GM21447 (cell line): ENCODE data around the gene MGAT1.
"Not testable (repeated sequence)": the region's sequence is repeated elsewhere in the genome, so short reads cannot be mapped to it uniquely, and the experiment has no call there.

Source experiments
- ATAC-seq: cut with Tn5 transposase; IDR thresholded peaks from one replicate; pipeline ENCODE4 v1.9.1; 2021; ENCODE audit not compliant: unreplicated experiment

MGAT1 gene

DNA sequence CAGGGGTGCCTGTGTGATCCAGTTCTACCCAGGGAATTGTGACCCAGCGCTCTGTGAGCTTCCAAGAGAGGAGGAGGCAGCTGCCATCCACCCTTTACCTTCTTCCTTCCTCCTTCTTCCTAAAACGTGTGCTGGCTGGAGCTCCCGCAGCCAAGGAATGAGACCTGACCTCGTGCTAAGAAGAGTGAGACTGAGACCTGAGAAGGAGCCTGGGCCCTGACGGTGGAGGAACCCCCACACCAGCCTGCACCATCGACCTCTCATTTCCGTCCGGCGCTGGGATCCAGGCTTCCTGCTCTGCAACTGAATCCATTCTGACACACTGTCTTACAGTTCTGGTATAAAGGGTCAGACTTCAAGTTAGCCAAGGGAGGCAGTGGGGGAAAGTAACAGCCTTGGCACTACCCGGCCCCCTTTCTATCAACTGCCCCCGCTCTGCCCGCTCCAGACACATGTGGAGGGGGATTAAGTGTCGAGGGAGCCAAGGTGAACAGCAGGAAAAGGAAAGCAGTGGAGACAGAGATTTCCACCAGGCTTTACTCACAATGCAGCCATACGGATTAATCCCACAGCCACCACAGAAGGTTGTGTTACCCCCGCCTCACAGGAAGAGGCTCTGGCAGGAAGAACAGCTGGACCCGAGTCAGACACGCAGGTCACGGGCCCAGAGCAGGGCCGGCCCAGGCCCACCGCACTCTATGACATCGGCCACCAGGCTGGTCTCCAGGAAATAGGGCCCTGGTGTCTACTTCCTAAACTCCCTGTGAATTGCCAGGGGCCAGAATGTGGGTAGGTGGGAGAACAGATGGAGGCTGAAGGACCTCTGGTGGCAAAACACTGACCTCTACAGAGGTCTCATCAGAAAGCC is 15.8 kb downstream of the MGAT1 start:
- no peak for ATAC-seq

DNA sequence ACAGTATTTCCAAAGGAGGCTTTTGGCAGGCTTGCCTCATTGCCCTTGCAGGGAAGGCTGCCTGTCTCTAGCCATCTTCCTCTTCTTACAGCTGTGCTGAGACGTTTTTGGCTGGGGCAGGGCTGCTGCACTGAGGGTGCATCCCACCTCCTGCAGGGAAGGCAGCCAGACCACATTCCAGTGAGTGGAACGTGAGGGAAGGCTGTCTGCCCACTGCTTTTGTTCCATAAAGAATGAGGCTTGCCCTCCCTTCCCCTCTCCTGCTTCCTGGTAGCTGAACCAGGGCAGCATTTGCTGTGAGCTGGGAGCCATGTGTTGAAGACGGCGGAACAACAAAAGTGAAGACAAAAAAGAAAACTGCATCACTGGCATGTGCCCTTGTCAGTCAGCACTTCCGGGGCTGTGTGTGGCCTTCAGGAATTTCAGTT is 16.8 kb downstream of the MGAT1 start:
- no peak for ATAC-seq

DNA sequence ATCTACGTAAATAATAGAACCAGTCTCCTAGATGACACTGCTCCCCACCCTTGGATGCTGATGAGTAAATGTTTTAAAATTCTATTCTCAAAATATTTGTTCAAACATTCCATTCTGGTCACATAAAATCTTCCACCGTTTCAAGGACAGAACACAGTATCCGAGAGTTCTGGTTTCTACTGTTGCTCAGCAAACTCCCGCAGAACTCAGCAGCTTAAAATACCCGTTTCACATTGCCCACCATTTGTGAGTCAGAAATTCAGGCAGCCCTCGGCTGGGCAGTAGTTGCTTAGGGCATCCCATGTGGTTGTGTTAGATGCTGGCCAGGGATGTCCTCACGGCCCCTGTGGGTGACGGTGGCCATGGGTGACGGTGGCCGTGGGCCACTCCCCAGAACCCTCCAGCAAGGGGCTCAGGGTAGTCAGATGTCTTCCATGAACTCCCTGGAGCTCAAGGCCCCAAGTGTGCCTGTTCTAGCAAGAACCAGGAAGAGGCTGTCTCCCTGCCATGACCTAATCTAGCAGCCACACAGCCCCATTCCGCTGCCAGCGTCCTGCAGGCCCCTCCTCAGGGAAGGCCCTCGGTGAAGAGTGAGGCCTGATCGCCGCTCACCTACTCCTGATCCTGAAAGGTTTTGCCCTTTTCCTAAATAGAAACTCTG is 17.4 kb downstream of the MGAT1 start:
- ATAC-seq: no peak

DNA sequence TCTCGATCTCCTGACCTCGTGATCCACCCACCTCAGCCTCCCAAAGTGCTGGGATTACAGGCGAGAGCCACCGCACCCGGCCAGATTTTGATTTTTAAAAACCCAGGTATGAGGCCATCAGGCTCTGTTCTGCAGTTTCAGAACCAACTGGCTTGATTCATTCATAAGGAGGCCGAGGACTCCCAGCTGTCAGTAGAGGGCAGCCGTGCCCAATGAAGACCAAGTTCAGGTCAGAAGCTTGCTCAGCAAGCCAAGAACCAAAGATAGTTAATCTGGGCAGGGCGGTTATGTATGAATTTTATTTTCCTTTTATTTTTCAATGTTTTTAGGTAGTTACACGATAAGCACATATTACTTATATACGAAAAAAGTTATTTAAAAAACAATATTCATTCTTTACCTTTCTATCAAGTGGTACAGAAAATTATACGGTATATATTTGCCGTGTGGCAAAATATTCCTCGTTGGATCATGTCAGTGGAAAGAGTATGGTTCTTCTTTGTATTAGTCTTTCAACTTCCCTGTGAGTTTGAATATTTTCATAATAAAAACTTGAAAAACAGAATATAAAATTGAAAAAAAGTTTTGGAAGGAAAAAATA is 18.0 kb downstream of the MGAT1 start:
- peak; percentile 58 for ATAC-seq

DNA sequence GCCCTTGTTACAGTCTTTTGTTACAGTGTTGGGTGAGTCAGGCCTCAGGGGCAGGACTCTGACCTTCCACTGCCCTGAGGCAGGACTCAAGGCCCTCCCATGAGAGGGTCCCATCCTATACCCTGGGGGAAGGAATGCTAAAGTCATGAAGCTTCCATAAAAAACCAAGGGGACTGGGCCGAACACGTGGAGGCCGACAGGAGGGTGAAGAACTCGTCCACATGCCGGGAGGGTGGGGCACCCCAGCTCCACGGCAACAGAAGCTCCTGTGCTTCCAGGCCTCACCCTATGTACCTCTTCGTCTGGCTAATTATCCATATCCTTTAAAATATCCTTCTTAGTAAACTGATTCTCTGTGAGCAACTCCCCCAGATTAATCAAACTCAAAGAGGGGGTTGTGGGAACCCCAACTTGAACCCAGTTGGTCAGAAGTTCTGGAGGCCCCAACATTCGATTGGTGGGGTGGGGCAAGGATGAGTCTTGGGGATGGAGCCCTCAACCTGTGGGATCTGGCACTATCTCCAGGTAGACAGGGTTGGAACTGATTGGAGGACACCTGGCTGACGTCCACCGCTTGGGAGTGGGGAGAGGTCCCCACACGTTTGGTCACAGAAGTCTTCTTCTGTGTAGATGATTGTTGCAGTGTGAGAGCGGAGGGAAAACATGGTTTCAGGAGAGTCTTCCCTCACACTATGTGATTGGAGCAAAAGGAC is 19.1 kb downstream of the MGAT1 start:
- ATAC-seq: no peak

DNA sequence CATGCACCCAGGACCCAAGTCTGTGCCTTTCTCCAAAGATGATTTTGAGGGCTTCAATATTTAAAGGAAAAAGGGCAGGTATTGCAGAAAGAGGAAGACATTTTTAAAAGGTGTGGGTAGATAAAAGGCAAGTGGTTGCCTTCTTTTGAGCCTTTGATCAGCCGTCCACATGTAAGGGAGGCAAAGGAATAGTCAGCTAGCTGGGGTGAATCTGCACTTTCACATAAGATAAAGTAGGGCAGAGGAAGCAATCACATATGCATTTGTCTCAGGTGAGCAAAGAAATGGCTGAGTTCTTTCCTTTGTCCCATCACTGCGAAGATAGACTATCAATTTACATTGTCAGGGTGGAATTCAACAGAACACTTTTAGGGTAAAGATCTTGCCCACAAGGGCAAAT is 19.9 kb downstream of the MGAT1 start:
- no peak for ATAC-seq

DNA sequence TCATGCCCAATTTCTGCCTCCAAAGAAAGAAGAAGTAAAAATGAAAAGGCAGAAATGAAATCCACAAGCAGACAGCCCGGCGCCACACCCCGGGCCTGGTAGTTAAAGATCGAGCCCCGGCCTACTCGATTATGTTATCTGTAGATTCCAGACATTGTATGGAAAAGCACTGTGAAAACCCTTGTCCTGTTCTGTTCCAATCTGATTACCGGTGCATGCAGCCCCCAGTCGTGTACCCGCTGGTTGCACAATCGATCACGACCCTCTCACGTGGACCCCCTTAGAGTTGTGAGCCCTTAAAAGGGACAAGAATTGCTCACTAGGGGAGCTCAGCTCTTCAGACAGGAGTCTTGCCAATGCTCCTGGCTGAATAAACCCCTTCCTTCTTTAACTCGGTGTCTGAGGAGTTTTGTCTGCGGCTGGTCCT is 20.7 kb downstream of the MGAT1 start:
- not testable (repeated sequence) for ATAC-seq

DNA sequence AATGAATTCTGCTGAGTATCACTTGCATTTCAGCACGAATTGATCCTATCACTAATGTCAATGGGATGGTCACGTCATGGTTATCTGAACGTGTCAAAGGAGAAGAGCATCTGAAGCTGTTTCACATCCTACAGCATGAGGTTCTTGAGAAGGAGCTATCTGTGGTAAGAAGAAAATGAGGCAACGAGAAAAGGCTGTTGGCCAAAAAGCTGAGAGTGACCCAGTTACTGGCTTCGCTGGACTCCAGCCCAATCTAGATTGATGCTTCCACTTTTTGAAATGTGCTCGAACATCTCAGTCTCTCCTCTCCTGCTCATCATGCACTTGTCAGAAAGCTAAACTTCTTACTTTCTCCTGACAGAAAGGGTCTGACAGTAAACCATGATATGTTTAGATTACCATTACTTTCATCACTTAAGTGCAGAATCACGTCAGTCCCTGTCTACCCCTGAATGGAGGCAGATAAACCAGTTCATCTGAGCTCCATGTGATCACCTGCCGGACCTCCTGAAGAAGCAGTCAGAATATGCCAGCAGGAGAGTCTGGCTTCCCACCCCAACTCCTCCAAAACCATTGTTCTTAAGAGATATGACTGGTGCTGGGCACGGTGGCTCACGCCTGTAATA is 22.5 kb downstream of the MGAT1 start:
- no peak for ATAC-seq

DNA sequence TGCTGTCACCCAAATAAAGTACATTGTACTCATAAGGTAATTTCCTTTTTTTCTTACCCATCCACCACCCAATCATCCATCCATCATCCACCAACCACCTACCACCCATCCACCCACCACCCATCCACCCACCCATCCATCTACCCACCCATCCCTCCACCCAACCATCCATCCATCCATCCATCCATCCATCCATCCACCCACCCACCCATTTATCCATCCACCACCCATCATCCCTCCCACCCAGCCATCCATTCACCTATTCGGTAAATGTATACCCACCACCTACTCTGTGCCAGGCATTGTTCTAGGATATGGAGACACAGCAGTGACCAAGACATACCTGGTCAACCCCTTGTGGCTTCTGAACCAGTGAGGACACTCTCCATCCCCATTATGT is 25.1 kb downstream of the MGAT1 start:
- ATAC-seq: no peak

DNA sequence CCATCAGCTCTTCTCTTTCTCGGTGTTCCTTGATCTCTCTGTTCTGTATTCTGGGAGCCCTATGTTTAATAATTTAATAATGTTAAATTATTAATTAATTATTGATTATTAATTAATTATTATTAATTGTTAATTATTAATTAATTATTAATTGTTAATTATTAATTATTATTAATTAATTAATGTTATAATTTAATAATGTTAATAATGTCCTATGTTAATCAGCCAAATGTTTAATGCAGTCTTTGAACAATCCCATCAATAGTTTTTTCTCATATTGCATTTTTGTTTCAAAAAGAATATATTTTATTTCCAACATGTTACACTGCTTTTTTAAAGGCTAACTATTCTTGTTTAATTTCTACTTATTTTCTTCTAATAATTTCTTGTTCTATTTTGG is 26.2 kb downstream of the MGAT1 start:
- no peak for ATAC-seq

DNA sequence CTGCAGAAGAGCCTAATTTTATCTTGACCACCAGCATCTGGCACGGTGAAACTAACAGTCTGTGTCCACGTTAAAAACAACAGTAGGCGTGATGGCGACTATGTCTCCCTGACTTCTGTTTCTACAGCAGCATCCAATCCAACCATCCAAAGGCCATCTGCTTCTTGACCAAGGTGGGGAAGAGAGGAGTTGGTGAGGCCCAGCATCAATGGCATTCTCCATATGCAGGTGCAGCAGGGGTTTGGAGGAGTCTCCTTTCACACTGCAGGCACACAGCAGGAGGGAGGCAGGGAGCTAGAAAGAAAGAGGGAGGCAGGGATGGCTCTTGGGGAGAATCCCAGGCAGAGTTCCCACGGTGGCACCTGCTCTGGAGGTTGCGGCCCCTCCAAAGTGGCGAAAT is 27.0 kb downstream of the MGAT1 start:
- ATAC-seq: no peak

DNA sequence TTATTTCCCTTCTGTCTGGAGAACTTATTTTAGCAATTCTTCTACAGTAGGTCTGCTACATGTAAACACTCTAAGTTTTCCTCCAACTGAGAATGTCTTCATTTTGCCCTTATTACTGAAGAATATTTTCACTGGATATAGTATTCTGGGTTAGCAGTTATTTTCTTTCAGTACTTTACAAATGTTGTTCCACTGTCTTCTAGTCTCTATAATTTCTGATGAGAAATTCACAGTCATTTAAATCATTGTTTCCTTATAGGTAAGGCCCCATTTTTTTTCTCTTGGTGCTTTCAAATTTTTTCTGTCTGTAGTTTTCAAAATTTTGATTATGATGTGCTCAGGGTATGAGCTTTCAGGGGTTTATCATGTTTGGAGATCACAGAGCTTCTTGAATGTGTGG is 30.8 kb downstream of the MGAT1 start:
- ATAC-seq: no peak

DNA sequence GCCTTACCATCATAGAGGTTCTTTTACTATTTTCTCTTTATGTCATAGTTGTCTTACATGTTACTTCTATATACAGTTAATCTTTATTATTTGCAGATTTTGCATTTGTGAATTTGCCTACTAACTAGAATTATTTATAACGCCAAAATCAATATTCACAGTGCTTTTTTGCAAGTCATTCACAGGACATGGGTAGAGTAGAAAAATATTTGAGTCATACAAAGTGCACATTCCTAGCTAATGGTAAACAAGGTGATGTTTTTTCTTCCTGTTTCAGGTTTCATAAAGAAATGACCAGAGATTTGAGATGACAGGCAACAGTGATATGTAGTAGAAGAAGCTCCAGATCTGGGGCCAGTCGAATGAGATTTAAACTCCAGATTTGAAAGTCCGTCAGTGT is 32.8 kb downstream of the MGAT1 start:
- ATAC-seq: no peak

DNA sequence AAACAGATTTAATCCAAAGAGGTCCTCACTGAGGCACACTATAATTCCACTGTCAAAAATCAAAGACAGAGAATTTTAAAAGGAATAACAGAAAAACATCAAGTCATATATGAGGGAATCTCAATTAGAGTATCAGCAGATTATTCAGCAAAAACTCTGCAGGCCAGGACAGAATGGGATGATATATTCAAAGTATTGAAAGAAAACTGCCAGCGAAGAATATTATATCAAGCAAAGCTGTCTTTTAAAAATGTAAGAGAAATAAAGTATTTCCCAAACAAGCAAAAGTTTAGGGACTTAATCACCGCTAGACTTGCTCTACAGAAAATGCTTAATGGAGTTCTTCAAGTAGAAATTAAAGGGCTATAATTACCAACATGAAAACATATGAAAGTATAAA is 47.0 kb downstream of the MGAT1 start:
- no peak for ATAC-seq

DNA sequence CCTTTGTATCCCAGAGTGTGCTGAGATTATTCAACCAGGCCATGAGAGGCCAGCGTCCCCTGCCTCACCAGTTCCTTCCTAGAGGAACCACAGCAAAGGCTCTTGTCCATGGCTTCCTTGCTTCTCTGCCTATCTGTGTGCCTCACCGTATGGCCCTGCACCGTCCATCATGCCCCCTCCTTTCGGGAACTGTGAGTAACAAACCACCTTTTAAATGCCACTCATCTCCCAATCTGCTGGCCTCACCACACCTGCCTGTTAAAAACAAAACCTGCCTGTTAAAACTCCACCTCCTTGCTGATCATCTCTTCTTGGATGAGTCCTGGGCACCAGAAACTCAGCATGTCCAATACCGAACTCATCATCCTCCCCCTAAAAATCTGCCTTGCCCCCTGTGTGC is 58.4 kb downstream of the MGAT1 start:
- ATAC-seq: no peak

DNA sequence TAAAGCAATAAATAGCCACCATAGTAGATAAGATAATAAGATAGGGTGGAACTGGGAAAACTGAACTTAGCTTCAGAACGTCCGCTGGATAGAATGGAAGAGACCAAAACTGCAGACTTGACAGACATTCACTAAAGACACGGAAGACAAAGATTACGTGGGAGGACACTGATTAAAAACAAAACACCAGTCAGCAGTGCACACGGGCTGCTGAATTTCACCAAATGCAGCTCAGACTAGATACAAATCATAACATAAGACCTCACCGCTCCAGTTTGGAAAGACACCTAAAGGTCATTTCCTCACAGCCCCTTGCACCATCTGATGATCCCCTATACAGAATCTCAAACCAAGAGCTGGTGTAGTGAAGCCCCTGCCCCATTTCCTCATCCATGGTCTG is 59.9 kb downstream of the MGAT1 start:
- no peak for ATAC-seq

DNA sequence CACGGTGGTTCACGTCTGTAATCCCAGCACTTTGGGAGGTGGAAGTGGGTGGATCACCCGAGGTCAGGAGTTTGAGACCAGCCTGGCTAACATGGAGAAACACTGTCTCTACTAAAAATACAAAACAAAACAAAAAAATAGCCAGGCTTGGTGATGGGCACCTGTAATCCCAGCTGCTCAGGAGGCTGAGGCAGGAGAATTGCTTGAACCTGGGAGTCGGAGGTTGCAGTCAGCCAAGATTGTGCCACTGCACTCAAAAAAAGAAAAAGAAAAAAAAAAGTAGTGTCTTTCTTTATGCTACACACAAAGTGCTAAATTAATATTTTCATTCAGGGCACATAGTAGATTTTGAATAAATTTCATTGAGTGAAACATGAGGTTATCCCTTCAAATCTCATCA is 61.7 kb downstream of the MGAT1 start:
- not testable (repeated sequence) for ATAC-seq

DNA sequence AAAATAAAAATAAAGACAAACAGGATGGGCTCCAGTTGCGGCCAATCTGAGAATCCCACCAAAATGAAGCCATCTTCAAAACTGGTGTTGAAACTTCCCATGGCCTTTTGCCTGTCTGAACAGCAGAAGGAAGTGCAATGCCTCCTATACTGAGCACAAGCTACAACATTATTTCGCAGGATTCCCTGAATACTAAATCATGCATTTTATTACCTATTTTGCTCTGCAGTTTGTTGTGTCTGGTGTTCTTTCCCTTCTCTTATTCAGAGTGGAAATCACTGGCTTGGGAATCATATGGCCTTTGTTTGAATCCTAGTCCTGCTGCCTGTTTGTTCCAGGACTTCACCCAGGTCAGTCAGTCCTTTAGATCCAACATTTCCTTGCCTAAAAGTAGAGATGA is 62.6 kb downstream of the MGAT1 start, which contains the start of gene OR2Y1:
Gene OR2Y1 (minus strand): TSS at position 101 of the 400 bp plus-strand sequence. CDS start 0 bp downstream, at position 101.
- no peak for ATAC-seq

DNA sequence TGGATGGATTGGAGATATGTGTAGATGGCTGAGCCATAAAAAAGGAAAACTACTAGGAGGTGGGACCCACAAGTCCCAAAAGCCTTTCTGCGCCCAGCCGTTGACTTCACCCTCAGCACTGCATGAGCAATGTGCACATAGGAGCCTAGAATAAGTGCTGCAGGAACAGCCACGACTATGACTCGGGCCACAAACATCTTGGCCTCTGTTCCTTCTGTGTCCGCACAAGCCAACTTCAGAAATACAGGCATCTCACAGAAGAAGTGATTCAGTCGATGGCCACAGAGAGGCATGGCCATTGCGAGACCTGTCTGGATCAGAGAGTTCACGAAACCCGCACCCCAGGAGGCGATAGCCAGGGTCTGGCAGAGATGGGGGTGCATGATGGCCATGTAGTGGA is 63.3 kb downstream of the MGAT1 start:
- ATAC-seq: no peak

DNA sequence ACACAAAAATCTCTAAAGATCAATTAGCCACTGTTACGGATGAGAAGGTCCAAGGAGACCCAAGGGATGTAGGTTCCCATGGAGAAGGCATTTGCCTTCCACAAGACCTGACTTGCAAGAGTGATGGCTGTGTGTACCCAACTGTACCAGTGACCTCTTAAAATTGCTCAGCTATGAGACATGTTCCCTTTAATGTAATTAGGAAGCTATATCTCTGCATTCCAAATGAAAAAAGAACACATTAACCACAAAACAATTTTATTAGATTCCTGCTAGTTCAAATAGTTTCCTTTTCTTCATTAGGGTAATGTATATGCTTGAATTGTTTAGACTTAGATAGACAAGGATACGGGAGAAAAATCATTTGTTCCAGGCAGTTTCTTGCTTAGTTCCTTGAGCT is 66.1 kb downstream of the MGAT1 start:
- no peak for ATAC-seq
